ENCODE measurements around the gene OR5K2. TPM values are rescaled to one million over a fixed set of nuclear protein-coding genes. Genes with fewer than 3 reads are reported as not detected.

The OR5K2 gene
- total RNA-seq, result not detected
- long read RNA-seq, result 0 reads

DNA sequence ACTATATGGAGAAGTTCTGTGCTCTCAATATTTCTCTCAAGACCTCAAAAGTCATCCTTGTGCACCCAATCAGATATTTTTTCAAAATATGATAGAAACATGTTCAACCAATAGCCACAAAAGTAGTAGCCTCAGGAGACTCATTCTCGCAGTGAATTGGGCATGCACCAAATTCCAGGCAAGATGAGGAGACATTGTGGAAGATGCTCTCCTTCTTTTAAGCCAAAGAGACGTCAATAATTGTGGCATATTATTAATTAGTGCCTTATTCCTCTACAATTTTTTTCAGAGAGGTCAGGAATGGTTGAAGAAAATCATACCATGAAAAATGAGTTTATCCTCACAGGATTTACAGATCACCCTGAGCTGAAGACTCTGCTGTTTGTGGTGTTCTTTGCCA is at the start of gene OR5K2:
Gene OR5K2 (plus strand): TSS at position 301 of the 400 bp plus-strand sequence. CDS start 0 bp downstream, at position 301.
- H3K4me1 ChIP-seq, result no peaks in the 10 kb centered on the region
- H3K9me3 ChIP-seq, result no peaks in the 10 kb centered on the region
- ATAC-seq (no peak), DNase-seq (no peak)
- no peaks in the 10 kb centered on the region for H3K36me3 ChIP-seq
- TF ChIP-seq, protein P1, sequence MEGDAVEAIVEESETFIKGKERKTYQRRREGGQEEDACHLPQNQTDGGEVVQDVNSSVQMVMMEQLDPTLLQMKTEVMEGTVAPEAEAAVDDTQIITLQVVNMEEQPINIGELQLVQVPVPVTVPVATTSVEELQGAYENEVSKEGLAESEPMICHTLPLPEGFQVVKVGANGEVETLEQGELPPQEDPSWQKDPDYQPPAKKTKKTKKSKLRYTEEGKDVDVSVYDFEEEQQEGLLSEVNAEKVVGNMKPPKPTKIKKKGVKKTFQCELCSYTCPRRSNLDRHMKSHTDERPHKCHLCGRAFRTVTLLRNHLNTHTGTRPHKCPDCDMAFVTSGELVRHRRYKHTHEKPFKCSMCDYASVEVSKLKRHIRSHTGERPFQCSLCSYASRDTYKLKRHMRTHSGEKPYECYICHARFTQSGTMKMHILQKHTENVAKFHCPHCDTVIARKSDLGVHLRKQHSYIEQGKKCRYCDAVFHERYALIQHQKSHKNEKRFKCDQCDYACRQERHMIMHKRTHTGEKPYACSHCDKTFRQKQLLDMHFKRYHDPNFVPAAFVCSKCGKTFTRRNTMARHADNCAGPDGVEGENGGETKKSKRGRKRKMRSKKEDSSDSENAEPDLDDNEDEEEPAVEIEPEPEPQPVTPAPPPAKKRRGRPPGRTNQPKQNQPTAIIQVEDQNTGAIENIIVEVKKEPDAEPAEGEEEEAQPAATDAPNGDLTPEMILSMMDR (IDR thresholded peaks at IDR 0.05), result no peak
- intact Hi-C loops (cut with DNase I), result no loop called here
- H3K4me3 ChIP-seq, result no peak within 1 kb of the TSS
- no peaks in the 10 kb centered on the region for H3K27me3 ChIP-seq (ENCODE audit: low read depth)
- H3K27ac ChIP-seq, result no peak within 1 kb of the TSS

DNA sequence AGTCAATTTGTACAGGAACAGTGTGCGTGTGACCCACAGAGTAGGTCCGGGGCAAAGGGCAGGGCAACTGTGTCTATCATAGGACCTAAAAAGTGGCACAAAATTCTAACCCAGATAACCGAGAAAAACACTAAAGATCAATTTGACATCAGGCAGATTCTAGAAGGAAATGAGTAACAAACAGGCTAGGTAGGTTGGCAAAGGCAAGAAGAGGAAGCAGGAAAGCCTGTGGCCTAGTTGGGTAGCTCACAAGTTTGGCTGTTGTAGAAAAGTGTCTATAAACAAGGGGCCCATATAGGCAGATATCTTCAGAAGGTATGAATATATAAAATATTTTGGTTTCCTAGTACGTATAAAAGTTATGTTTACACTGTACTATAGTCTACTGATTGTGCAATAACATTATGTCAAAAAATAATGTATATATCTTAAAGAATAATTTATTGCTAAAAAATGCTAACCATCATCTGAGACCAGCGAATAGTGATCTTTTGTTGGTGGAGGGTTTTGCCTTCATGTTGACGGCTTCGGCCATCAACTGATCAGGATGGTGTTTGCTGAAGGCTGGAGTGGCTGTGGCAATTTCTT is 47.8 kb upstream of the OR5K2 start:
- H3K27ac ChIP-seq, result no peak overlapping the region

GRCh38 chr3:98450372-98450771 is 47.1 kb upstream of the OR5K2 start:
- Histone ChIP-seq H3K27ac (no peak overlapping the region), H3K4me3 (no peak overlapping the region), H3K36me3 (no peaks in the 10 kb centered on the region), H3K9me3 (no peaks in the 10 kb centered on the region), H3K27me3 (ENCODE audit: low read depth) (no peaks in the 10 kb centered on the region), H3K4me1 (no peaks in the 10 kb centered on the region)
- ATAC-seq, result no peak
- intact Hi-C loops (cut with DNase I), result no loop called here
- DNase-seq, result no peak
- TF ChIP-seq, protein P1 (IDR thresholded peaks at IDR 0.05), result no peak

More for the DNA sequence above, 47.8 kb upstream of the OR5K2 start:
- Histone ChIP-seq H3K27me3 (ENCODE audit: low read depth) (no peaks in the 10 kb centered on the region), H3K9me3 (no peaks in the 10 kb centered on the region), H3K4me3 (no peak overlapping the region), H3K4me1 (no peaks in the 10 kb centered on the region), H3K36me3 (no peaks in the 10 kb centered on the region)
- no peak for DNase-seq
- TF ChIP-seq, protein P1 (IDR thresholded peaks at IDR 0.05), result no peak
- intact Hi-C loops (cut with DNase I), result no loop called here
- ATAC-seq, result no peak

DNA sequence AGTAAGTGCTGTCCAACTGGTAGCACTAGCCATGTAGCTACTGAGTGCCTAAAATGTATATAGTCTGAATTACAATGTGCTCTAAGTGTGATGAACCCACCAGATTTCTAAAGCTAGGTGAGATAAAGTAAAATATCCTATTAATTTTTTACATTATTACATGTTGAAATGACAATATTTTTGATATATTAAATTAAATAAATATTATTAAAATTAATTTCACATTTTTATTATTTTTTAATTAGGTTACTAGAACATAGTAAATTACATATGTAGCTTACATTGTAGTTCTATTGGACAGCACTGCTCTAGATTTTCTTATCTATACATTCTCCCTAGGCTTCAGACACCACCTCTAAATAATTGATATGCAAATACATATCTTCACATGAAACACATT is 43.7 kb upstream of the OR5K2 start:
- intact Hi-C loops (cut with DNase I), result no loop called here
- ATAC-seq, result no peak

GRCh38 chr3:98454929-98455328 is 42.6 kb upstream of the OR5K2 start:
- TF ChIP-seq, protein P1 (IDR thresholded peaks at IDR 0.05), result no peak
- no peak for ATAC-seq

More for the DNA sequence above, 43.7 kb upstream of the OR5K2 start:
- no peaks in the 10 kb centered on the region for H3K9me3 ChIP-seq
- no peak for DNase-seq
- no peaks in the 10 kb centered on the region for H3K27me3 ChIP-seq (ENCODE audit: low read depth)
- TF ChIP-seq, protein P1 (IDR thresholded peaks at IDR 0.05), result no peak
- H3K36me3 ChIP-seq, result no peaks in the 10 kb centered on the region
- H3K4me1 ChIP-seq, result no peaks in the 10 kb centered on the region
- no peak overlapping the region for H3K4me3 ChIP-seq
- H3K27ac ChIP-seq, result no peak overlapping the region

More at GRCh38 chr3:98454929-98455328, 42.6 kb upstream of the OR5K2 start:
- intact Hi-C loops (cut with DNase I), result no loop called here
- DNase-seq, result no peak
- no peak overlapping the region for H3K4me3 ChIP-seq
- H3K9me3 ChIP-seq, result no peaks in the 10 kb centered on the region
- no peaks in the 10 kb centered on the region for H3K27me3 ChIP-seq (ENCODE audit: low read depth)
- H3K27ac ChIP-seq, result no peak overlapping the region
- H3K36me3 ChIP-seq, result no peaks in the 10 kb centered on the region
- no peaks in the 10 kb centered on the region for H3K4me1 ChIP-seq

All from lower lobe of right lung (tissue), 2 donors.